Measurements from ENCODE around the gene BAG5.

GRCh38 chr14:103576371-103577024, 14.0 kb upstream of the BAG5 start:
- TF ChIP-seq CTCF (conservative IDR thresholded peaks at IDR 0.05): no peak
- no peak for TF ChIP-seq ZFX (IDR thresholded peaks at IDR 0.05)
